Pulmonary artery endothelial cell (primary cell): ENCODE results near the gene TFAM. TPM values are rescaled to one million over a fixed set of nuclear protein-coding genes. Genes with fewer than 3 reads are reported as not detected.

Source experiments
- DNase-seq: peaks from one replicate; pipeline ENCODE4 v3.0.0-alpha.2; 2011; ENCODE audit warnings: low read depth, low spot score
- total RNA-seq: library from RNA; depleted of rRNA; stranded (reverse); fragments of >200 nt; gene quantifications from 2 replicates; pipeline ENCODE4 v1.2.3, GENCODE V29; 2014

Gene TFAM
- total RNA-seq, 1 donor from 2014 or later, result 58.6 TPM

- no peak for DNase-seq
These were observed 47.9 kb downstream of the TFAM start for GRCh38 chr10:58433066-58433465.

GRCh38 chr10:58433571-58433970, 48.4 kb downstream of the TFAM start:
- no peak for DNase-seq

GRCh38 chr10:58435297-58435985, 50.2 kb downstream of the TFAM start:
- DNase-seq, result no peak

- no peak for DNase-seq
These were observed 50.9 kb downstream of the TFAM start for GRCh38 chr10:58436071-58436470.

GRCh38 chr10:58438340-58438871, 53.2 kb downstream of the TFAM start:
- DNase-seq, result no peak

DNA sequence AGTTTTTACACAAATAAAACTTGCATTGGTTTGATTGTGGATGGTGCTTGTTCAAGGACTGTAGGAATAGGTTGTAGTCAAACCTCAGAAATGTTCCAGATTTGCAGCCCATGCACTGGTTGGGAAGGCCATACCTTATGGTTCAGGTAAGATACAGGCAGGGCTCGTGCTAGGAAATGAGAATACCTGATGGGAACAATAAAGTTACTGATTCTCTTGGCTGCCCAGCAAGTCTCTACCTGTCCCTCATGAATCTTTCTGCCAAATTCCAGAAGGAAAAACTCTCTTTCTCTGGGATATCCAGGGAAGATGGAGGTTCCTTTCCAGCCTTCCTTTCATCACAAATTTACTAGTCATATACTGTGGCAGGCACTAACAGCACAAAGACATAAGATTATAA, 53.8 kb downstream of the TFAM start:
- DNase-seq, result no peak

GRCh38 chr10:58439632-58440364, 54.6 kb downstream of the TFAM start:
- no peak for DNase-seq

DNA sequence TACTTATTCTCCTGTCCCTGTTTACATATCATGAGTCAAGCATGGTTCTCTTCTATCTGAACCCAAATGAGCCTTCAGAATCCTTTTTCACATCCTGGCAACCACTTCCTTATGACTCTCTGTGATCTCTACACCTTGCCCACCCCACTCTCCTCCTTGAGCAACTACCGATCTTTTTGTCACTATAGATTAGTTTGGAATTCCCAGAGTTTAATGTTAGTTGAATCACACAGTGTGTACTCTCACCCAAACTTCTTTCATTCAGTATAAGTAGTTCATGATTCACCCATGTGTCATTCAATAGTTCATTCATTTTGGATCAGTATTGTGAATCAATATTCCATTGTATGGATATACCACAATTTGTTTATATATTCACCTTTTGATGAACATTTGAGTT, 55.3 kb downstream of the TFAM start:
- no peak for DNase-seq

DNA sequence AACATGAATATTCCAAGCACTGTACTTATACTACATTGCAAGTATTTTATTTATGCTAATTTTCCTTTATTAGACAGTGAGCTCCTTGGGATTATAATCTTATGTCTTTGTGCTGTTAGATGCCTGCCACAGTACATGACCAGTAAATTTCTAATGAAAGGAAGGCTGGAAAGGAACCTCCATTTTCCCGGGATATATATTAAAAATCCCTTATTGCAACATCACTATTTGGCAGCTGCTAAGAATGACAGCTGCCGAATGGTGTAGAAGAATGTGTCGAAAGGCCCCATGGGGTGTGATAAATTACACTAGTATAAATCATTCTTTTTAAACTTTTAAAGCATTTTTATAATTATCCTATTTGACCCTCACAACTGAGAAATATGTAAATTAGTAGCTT, 59.1 kb downstream of the TFAM start:
- DNase-seq, result no peak

- DNase-seq, result no peak
These were observed 59.7 kb downstream of the TFAM start for GRCh38 chr10:58444876-58445275.

- DNase-seq, result no peak
These were observed 63.1 kb downstream of the TFAM start for GRCh38 chr10:58448121-58448935.

Other genes with a start within 250 kb of the TFAM start
- gene IPMK, start 117.5 kb upstream of the TFAM start, total RNA-seq, result 10.3 and 11.0 TPM in 2 replicates
- 50.8 and 52.0 TPM in 2 replicates for gene CISD1, start 116.2 kb upstream of the TFAM start, total RNA-seq
- 10.3 and 12.8 TPM in 2 replicates for gene UBE2D1, start 50.4 kb upstream of the TFAM start, total RNA-seq
- gene BICC1, start 127.5 kb downstream of the TFAM start, total RNA-seq, result 1.7 and 3.2 TPM in 2 replicates